ENCODE data around the gene GPATCH4. TPM values are rescaled to one million over a fixed set of nuclear protein-coding genes. Genes with fewer than 3 reads are reported as not detected.
"Not testable (repeated sequence)": the region's sequence is repeated elsewhere in the genome, so short reads cannot be mapped to it uniquely, and the experiment has no call there.

Gene GPATCH4
- total RNA-seq, 3 donors from 2014 or later (not counting 1 experiment from before 2014, with no cell fraction given) = 19.3 to 27.3 (median 22.1) TPM

DNA sequence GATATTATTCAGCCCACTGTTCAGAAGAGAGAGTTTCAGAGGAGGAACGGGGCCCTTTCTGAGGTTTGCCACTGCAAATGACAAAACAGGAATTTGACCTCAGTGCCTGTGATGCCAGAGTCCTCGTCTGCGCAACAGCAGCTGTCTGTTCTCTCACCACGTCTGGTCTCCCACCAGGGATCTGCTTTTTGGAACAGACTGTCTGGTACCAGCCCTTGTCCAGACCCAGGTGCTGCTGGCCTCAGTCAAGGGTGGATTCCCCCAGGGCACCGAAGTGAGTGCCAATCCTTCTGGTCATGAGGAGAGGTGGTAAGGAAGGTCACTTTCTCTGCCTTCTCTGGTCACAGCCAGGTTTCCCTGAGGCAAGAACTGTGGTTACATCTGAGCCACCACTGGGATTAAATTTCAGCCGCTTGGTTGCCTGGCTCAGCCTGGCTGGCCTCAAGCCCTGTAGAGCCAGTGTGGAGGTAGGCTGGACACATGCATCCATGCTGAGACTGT lies 38.4 kb upstream of the GPATCH4 start:
- DNase-seq (no peak), ATAC-seq (no peak)
- Histone ChIP-seq H3K4me3 (ENCODE audit: low read length) (no peak overlapping the region), H3K4me1 (ENCODE audit: control insufficient read depth, insufficient read depth, low read length) (peaks cover 24% of the 10 kb centered on the region), H3K27ac (ENCODE audit: low read length) (no peak overlapping the region), H3K9me3 (ENCODE audit: control insufficient read depth, insufficient read depth, low read length) (no peaks in the 10 kb centered on the region), H3K27me3 (ENCODE audit: control insufficient read depth, insufficient read depth, low read length) (peaks cover 43% of the 10 kb centered on the region), H3K36me3 (ENCODE audit: control insufficient read depth, insufficient read depth, low read length) (no peaks in the 10 kb centered on the region)
- peaks cover 55 to 77% of the 10 kb centered on the region in 2 donors for H3K27me3 Mint-ChIP-seq (ENCODE audit: low read depth in 2 of 2)
- H3K27ac Mint-ChIP-seq = no peak overlapping the region
- H3K4me1 Mint-ChIP-seq = peaks cover 8 to 21% of the 10 kb centered on the region in 2 donors
- no peak overlapping the region for H3K4me3 Mint-ChIP-seq
- H3K9me3 Mint-ChIP-seq = no peaks in the 10 kb centered on the region
- 63% methylated on average over 6 of the region's 6 CpGs for WGBS (ENCODE audit: insufficient coverage)
- intact Hi-C loops (cut with micrococcal nuclease) = no loop called here
- TF ChIP-seq, protein P1, sequence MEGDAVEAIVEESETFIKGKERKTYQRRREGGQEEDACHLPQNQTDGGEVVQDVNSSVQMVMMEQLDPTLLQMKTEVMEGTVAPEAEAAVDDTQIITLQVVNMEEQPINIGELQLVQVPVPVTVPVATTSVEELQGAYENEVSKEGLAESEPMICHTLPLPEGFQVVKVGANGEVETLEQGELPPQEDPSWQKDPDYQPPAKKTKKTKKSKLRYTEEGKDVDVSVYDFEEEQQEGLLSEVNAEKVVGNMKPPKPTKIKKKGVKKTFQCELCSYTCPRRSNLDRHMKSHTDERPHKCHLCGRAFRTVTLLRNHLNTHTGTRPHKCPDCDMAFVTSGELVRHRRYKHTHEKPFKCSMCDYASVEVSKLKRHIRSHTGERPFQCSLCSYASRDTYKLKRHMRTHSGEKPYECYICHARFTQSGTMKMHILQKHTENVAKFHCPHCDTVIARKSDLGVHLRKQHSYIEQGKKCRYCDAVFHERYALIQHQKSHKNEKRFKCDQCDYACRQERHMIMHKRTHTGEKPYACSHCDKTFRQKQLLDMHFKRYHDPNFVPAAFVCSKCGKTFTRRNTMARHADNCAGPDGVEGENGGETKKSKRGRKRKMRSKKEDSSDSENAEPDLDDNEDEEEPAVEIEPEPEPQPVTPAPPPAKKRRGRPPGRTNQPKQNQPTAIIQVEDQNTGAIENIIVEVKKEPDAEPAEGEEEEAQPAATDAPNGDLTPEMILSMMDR (IDR thresholded peaks at IDR 0.05) = no peak
- H3K36me3 Mint-ChIP-seq = no peaks in the 10 kb centered on the region

DNA sequence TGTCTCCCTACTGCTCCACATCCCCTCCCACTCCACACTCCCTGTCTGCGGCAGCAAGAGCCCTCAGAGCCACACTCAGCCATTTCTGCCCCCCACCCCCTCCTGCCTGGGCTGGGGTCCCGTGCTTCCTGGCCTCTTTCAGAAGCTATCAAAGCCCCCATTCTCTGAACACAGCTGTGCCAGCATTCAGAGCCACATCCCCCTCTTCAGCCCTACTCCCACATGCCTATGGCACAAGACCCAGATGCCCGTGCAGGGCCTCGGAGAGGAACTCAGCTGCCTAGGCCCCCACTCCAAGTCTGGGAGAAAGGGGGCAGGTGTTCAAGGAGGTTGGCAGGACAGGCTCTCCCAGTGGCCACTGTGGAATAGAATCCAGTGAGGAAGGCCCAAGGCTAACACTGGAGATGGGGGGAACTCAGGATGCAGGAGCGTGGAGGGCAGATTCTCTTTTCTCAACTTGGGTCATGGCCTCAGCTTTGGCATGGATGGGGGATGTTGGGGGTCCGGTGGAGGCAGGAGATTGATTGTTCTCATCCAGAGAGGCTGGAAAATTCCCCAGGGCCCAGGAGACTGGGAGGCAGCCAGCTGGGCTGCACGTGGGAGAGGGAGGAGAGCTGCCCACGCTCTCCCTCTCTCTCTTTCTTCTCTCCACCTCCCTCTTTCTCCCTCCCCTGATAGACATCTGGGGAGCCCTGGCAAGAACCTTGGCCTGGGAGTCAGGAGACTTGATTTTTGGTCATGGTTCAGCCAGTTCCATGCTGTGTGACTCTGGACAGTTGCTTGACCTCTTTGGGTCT lies 37.1 kb upstream of the GPATCH4 start:
- Mint-ChIP-seq H3K9me3 (no peaks in the 10 kb centered on the region), H3K27me3 (ENCODE audit: low read depth in 2 of 2) (peaks cover 50 to 78% of the 10 kb centered on the region in 2 donors), H3K27ac (no peak overlapping the region), H3K36me3 (no peaks in the 10 kb centered on the region), H3K4me1 (peaks cover 3 to 15% of the 10 kb centered on the region in 2 donors), H3K4me3 (no peak overlapping the region)
- peaks cover 18% of the 10 kb centered on the region for H3K4me1 ChIP-seq (ENCODE audit: control insufficient read depth, insufficient read depth, low read length)
- no peak for DNase-seq
- H3K36me3 ChIP-seq (ENCODE audit: control insufficient read depth, insufficient read depth, low read length) = no peaks in the 10 kb centered on the region
- no peaks in the 10 kb centered on the region for H3K9me3 ChIP-seq (ENCODE audit: control insufficient read depth, insufficient read depth, low read length)
- intact Hi-C loops (cut with micrococcal nuclease) = no loop called here
- no peak for ATAC-seq
- peaks cover 39% of the 10 kb centered on the region for H3K27me3 ChIP-seq (ENCODE audit: control insufficient read depth, insufficient read depth, low read length)
- H3K27ac ChIP-seq (ENCODE audit: low read length) = no peak overlapping the region
- 71% methylated on average over 6 of the region's 8 CpGs for WGBS (ENCODE audit: insufficient coverage)
- no peak overlapping the region for H3K4me3 ChIP-seq (ENCODE audit: low read length)
- TF ChIP-seq, protein P1 (IDR thresholded peaks at IDR 0.05) = no peak

DNA sequence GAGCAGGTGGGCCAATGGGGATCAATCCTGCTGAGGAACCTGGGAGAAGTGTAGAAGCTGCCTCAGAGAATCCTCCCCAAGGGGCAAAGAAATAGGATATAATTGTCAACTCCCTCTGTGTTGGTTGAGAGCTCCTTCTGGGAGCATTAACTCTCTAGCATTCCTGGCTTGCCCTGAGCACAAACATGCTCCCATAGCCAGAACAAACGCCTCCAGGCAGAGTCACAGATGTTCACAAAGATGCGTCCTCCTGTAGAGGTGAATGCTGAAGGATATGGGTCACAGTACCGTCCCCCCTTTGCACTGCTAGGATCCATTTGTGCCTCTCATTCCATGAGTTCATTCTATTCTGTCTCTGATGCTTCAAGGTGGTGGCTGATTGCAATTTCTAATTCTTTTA lies 31.1 kb upstream of the GPATCH4 start:
- H3K9me3 ChIP-seq (ENCODE audit: control insufficient read depth, insufficient read depth, low read length) = no peaks in the 10 kb centered on the region
- H3K27ac ChIP-seq (ENCODE audit: low read length) = no peak overlapping the region
- no peak overlapping the region for H3K4me3 ChIP-seq (ENCODE audit: low read length)
- no peaks in the 10 kb centered on the region for H3K36me3 ChIP-seq (ENCODE audit: control insufficient read depth, insufficient read depth, low read length)
- Mint-ChIP-seq H3K27me3 (ENCODE audit: low read depth in 2 of 2) (peaks cover 32 to 68% of the 10 kb centered on the region in 2 donors), H3K4me1 (no peaks in the 10 kb centered on the region), H3K4me3 (no peak overlapping the region), H3K27ac (no peak overlapping the region), H3K9me3 (no peaks in the 10 kb centered on the region), H3K36me3 (no peaks in the 10 kb centered on the region)
- intact Hi-C loops (cut with micrococcal nuclease) = no loop called here
- ATAC-seq = no peak
- no peaks in the 10 kb centered on the region for H3K4me1 ChIP-seq (ENCODE audit: control insufficient read depth, insufficient read depth, low read length)
- H3K27me3 ChIP-seq (ENCODE audit: control insufficient read depth, insufficient read depth, low read length) = no peaks in the 10 kb centered on the region
- TF ChIP-seq, protein P1 (IDR thresholded peaks at IDR 0.05) = no peak
- no peak for DNase-seq
- 90% methylated on average over 3 of the region's 3 CpGs for WGBS (ENCODE audit: insufficient coverage)

DNA sequence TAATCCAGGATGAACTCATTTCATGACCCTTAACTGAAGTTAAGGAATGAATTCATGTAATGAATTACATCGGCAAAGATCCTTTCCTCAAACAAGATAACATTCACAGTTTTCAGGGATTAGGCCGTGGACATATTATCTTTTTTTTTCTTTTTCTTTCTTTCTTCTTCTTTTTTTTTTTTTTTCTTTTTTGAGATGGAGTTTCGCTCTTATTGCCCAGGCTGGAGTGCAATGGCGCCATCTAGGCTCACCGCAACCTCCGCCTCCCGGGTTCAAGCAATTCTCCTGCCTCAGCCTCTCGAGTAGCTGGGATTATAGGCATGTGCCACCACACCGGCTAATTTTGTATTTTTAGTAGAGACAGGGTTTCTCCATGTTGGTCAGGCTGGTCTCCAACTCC lies 29.9 kb upstream of the GPATCH4 start:
- ATAC-seq; H3K27ac ChIP-seq (ENCODE audit: low read length); H3K4me1 Mint-ChIP-seq; intact Hi-C loops (cut with micrococcal nuclease); H3K27ac Mint-ChIP-seq; H3K4me3 Mint-ChIP-seq; H3K36me3 ChIP-seq (ENCODE audit: control insufficient read depth, insufficient read depth, low read length); H3K4me3 ChIP-seq (ENCODE audit: low read length); H3K9me3 Mint-ChIP-seq; H3K4me1 ChIP-seq (ENCODE audit: control insufficient read depth, insufficient read depth, low read length); DNase-seq; H3K27me3 ChIP-seq (ENCODE audit: control insufficient read depth, insufficient read depth, low read length); H3K36me3 Mint-ChIP-seq; H3K9me3 ChIP-seq (ENCODE audit: control insufficient read depth, insufficient read depth, low read length): not testable (repeated sequence)
- peaks cover 35 to 66% of the 10 kb centered on the region in 2 donors for H3K27me3 Mint-ChIP-seq (ENCODE audit: low read depth in 2 of 2)
- WGBS (ENCODE audit: insufficient coverage) = 63% methylated on average over 9 of the region's 9 CpGs

Data from natural killer cell (primary cell).